Effector memory CD8-positive, alpha-beta T cell (primary cell): ENCODE data around the gene SLC6A12.

Source experiments
- ATAC-seq: fragments of 150-1000 bp; cut with Tn5 transposase; replicated peaks from 2 replicates; pipeline ENCODE4 v1.10.0; 2021; ENCODE audit warnings: mild to moderate bottlenecking, moderate library complexity
- DNase-seq, 3 experiments: peaks; one replicate each; pipeline ENCODE4 v3.0.0; 2021
- H3K27ac Mint-ChIP-seq, 2 donors: one replicate each; pipeline ENCODE4 v1.8.0; 2022; ENCODE audit warnings: mild to moderate bottlenecking in 2 of 2, mixed read lengths in 2 of 2, moderate library complexity in 2 of 2
- H3K27me3 Mint-ChIP-seq, 2 donors: one replicate each; pipeline ENCODE4 v1.8.0; 2022; ENCODE audit warnings: mixed read lengths in 2 of 2
- H3K36me3 Mint-ChIP-seq: one replicate; pipeline ENCODE4 v1.8.0; 2022; ENCODE audit warnings: mild to moderate bottlenecking, moderate library complexity, mixed read lengths; ENCODE audit not compliant: insufficient read depth
- H3K4me1 Mint-ChIP-seq, 2 donors: one replicate each; pipeline ENCODE4 v1.8.0; 2022; ENCODE audit warnings: low read depth in 2 of 2, mixed read lengths in 2 of 2
- H3K4me3 Mint-ChIP-seq, 2 donors: one replicate each; pipeline ENCODE4 v1.8.0; 2022; ENCODE audit warnings: mild to moderate bottlenecking in 2 of 2, mixed read lengths in 2 of 2, moderate library complexity in 2 of 2
- H3K9me3 Mint-ChIP-seq, 2 donors: one replicate each; pipeline ENCODE4 v1.8.0; 2022; ENCODE audit warnings: mixed read lengths in 2 of 2

The SLC6A12 gene

DNA sequence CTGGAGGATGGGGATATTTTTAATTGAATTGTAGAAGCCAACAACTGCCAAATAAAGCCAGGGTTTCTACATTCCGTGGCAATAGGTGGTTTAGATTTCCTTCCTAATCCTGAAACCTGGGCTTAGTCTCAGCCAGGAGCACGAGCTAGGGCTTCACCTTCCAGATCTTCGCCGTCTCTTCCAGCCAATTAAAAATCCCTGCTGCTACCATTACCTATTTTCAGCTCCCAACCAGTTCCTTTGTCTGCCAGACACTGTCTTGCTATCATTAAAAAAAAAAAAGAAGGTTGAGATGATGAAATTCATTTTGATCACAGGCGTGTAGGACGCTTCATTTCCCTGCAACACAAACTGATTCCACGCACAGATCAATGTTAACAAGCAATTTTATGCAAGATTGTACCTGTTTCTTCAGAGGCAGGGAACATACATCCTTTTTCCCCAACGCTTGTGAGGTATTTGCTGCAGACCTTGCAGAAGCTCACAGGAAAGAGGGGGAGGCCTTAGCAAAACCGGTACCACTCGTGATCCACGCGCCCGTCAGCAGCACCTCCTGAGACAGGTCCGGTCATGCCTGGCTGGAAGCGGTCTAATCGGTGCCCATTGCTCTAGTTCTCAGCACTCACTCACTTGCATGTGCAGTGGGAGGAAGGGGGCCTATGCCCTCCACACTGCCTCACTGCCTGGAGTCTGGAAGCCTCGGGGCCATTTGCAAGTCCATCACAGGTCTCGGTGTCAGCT is 65.1 kb downstream of the SLC6A12 start:
- Mint-ChIP-seq H3K27ac (no peak overlapping the region), H3K27me3 (peaks cover 24 to 50% of the 10 kb centered on the region in 2 donors), H3K4me1 (peaks cover 0 to 2% of the 10 kb centered on the region in 2 donors), H3K4me3 (no peak overlapping the region), H3K36me3 (no peaks in the 10 kb centered on the region), H3K9me3 (no peaks in the 10 kb centered on the region)
- DNase-seq = no peak
- ATAC-seq = no peak

DNA sequence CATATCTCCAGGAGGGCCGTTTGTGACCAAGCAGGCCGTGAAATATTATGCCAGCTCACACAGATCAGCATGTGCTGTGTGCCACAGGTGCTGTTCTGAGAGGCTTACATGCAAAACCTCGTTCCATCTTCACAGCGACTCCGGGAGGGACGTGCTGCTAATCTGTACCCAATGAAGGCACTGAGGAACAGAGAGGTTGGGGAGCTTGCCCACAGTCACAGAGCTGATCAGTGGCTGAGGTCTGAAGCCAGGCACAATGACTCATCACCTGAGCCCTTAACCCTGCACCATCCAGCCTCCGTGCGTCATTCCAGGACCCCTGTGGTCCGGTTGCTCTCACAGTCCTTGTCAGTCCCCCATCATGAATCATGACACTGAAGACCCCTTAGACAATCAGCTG is 66.7 kb downstream of the SLC6A12 start:
- H3K36me3 Mint-ChIP-seq = no peaks in the 10 kb centered on the region
- DNase-seq = no peak
- H3K27ac Mint-ChIP-seq = no peak overlapping the region
- H3K4me1 Mint-ChIP-seq = no peaks in the 10 kb centered on the region
- H3K9me3 Mint-ChIP-seq = no peaks in the 10 kb centered on the region
- ATAC-seq = no peak
- H3K27me3 Mint-ChIP-seq = peaks cover 27 to 49% of the 10 kb centered on the region in 2 donors
- H3K4me3 Mint-ChIP-seq = no peak overlapping the region

DNA sequence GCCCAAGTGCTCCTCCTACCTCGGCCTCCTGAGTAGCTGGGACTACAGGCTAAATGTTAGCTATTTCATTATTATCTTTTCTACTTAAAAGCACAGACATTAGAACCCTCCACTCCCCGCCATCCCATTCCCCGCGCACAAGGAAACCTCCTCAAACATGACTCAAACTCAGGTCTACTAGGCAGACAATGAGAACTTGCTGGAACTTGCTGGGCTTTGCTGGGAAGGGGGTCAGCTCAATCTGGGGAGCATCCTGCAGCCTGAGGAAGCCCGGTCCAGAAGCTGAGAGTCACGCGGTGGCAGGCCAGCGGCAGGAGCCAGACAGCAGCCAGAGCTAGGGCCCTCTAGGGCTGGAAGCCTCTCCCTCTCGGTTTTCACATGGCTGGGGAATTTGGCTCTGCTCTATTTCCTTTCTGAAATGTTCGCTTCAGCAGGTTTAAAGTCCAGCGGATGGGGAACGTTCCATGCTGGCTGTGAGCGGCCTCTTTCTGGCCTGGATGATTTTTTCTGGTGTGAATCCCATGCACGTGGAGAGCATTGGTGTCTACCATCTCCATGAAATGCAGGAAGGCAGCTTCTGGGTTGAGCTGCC is 68.5 kb downstream of the SLC6A12 start:
- H3K4me1 Mint-ChIP-seq = no peaks in the 10 kb centered on the region
- H3K27ac Mint-ChIP-seq = no peak overlapping the region
- H3K36me3 Mint-ChIP-seq = no peaks in the 10 kb centered on the region
- no peak overlapping the region for H3K4me3 Mint-ChIP-seq
- DNase-seq (no peak), ATAC-seq (no peak)
- H3K27me3 Mint-ChIP-seq = peaks cover 36 to 53% of the 10 kb centered on the region in 2 donors
- H3K9me3 Mint-ChIP-seq = no peaks in the 10 kb centered on the region

- Mint-ChIP-seq H3K36me3 (no peaks in the 10 kb centered on the region), H3K27me3 (peaks cover 37 to 53% of the 10 kb centered on the region in 2 donors), H3K4me1 (no peaks in the 10 kb centered on the region), H3K27ac (peak overlapping the region; percentile 42 to 87), H3K4me3 (no peak overlapping the region), H3K9me3 (no peaks in the 10 kb centered on the region)
- ATAC-seq (no peak), DNase-seq (no peak)
Observed at GRCh38 chr12:144650-145284, 69.2 kb downstream of the SLC6A12 start.

- DNase-seq (no peak), ATAC-seq (no peak)
- Mint-ChIP-seq H3K4me1 (peaks cover 2 to 5% of the 10 kb centered on the region in 2 donors), H3K27me3 (peaks cover 38 to 53% of the 10 kb centered on the region in 2 donors), H3K36me3 (no peaks in the 10 kb centered on the region), H3K27ac (peak overlapping the region; percentile 42 to 87), H3K4me3 (no peak overlapping the region), H3K9me3 (no peaks in the 10 kb centered on the region)
Observed at GRCh38 chr12:143964-144649, 69.8 kb downstream of the SLC6A12 start.

DNA sequence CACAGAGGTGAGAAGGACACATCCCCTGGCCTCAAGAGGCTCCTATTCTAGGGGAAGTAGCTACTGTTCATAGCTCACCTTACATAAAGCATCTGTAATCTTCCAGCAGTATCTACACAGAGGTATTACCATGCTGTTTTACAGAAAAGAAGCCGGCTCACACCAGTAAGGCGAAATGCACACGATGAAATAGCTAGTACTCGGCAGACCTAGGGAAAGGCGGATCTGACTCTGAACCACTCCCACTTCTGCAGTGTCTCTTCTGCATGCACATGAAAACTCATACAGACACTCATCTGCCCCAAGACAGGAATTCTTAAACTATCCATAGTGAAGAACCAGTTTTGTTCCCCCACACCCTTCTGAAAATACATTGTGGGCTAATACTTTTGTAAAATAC is 73.8 kb downstream of the SLC6A12 start:
- no peaks in the 10 kb centered on the region for H3K36me3 Mint-ChIP-seq
- no peak overlapping the region for H3K27ac Mint-ChIP-seq
- no peaks in the 10 kb centered on the region for H3K9me3 Mint-ChIP-seq
- H3K27me3 Mint-ChIP-seq = peaks cover 49 to 75% of the 10 kb centered on the region in 2 donors
- H3K4me1 Mint-ChIP-seq = peaks cover 2 to 5% of the 10 kb centered on the region in 2 donors
- H3K4me3 Mint-ChIP-seq = no peak overlapping the region
- ATAC-seq (no peak), DNase-seq (no peak)
